Measurements from ENCODE around the gene SOWAHC.
"Not testable (repeated sequence)": the region's sequence is repeated elsewhere in the genome, so short reads cannot be mapped to it uniquely, and the experiment has no call there.

Gene SOWAHC, protein sequence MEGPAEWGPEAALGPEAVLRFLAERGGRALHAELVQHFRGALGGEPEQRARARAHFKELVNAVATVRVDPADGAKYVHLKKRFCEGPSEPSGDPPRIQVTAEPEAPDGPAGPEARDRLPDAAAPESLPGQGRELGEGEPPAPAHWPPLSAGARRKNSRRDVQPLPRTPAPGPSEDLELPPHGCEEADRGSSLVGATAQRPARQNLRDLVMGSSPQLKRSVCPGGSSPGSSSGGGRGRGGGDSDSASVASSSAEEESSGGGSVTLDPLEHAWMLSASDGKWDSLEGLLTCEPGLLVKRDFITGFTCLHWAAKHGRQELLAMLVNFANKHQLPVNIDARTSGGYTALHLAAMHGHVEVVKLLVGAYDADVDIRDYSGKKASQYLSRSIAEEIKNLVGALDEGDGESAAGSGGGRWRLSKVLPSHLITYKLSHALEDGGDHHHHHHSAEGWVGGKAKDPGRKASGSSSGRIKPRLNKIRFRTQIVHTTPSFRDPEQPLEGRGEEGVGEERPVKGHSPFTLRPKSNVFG

DNA sequence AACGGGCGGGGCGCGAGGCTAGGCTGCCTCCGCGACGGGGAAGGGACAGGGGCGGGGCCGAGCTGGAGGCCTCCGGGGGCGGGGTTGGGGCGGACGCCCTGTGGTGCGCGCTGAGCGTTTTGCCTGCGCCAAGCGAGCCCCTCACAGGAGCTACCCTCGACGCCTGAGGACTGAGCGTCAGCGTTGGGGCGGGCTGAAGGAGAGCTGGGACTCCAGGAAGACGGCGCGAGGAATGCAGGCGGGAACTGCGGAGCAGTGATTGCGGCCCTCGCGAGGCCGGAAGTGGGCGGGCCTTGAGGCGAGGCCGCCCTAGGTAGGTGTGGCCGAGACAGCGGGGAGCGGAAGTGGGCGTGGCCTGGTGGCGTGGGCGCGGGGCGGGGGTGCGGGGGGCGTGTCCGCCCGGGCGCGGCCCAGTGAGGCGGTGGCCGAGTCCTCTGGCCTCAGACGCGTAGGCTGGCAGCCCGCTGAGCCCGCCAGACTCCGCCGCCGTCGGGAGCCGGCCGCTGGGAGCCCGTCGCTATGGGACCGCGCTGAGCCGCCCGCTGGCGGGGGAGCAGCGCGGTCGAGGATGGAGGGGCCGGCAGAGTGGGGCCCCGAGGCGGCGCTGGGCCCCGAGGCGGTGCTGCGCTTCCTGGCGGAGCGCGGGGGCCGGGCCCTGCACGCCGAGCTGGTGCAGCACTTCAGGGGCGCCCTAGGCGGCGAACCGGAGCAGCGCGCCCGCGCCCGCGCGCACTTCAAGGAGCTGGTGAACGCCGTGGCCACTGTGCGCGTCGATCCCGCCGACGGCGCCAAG is at the start of gene SOWAHC, which contains the start of gene SEPTIN10:
Gene SOWAHC, plus strand, starts transcription at position 443 of the 793 bp plus-strand sequence. Its CDS starts 126 bp downstream, at position 569.
Gene SEPTIN10, minus strand, starts transcription at position 45 of the 793 bp plus-strand sequence. CDS start 139 bp downstream, outside the sequence.
- peaks cover 6% of the 10 kb centered on the region for H3K36me3 Mint-ChIP-seq (ENCODE audit: low read depth)
- H3K9me3 Mint-ChIP-seq = no peaks in the 10 kb centered on the region
- H3K4me1 Mint-ChIP-seq = peaks cover 15% of the 10 kb centered on the region
- H3K27ac Mint-ChIP-seq = no peak within 1 kb of the TSS
- DNase-seq = peak; percentile 78
- H3K4me3 Mint-ChIP-seq = peak within 1 kb of the TSS; percentile 80
- peak; percentile 81 for ATAC-seq
- peaks cover 77% of the 10 kb centered on the region for H3K27me3 Mint-ChIP-seq

GRCh38 chr2:109575373-109575772 is 38.8 kb upstream of the SOWAHC start:
- DNase-seq = no peak
- no peaks in the 10 kb centered on the region for H3K36me3 Mint-ChIP-seq (ENCODE audit: low read depth)
- H3K4me3 Mint-ChIP-seq = no peak overlapping the region
- no peaks in the 10 kb centered on the region for H3K9me3 Mint-ChIP-seq
- H3K27ac Mint-ChIP-seq = no peak overlapping the region
- no peak for ATAC-seq
- H3K27me3 Mint-ChIP-seq = peaks cover 6% of the 10 kb centered on the region
- no peaks in the 10 kb centered on the region for H3K4me1 Mint-ChIP-seq

- not testable (repeated sequence) for H3K27ac Mint-ChIP-seq; ATAC-seq; DNase-seq; H3K4me3 Mint-ChIP-seq; H3K4me1 Mint-ChIP-seq; H3K36me3 Mint-ChIP-seq (ENCODE audit: low read depth); H3K9me3 Mint-ChIP-seq
- H3K27me3 Mint-ChIP-seq = peaks cover 12% of the 10 kb centered on the region
Observed at GRCh38 chr2:109577630-109578029, 36.5 kb upstream of the SOWAHC start.

- no peaks in the 10 kb centered on the region for H3K4me1 Mint-ChIP-seq
- no peak overlapping the region for H3K4me3 Mint-ChIP-seq
- no peak overlapping the region for H3K27ac Mint-ChIP-seq
- H3K36me3 Mint-ChIP-seq (ENCODE audit: low read depth) = no peaks in the 10 kb centered on the region
- peaks cover 10% of the 10 kb centered on the region for H3K27me3 Mint-ChIP-seq
- ATAC-seq (no peak), DNase-seq (no peak)
- H3K9me3 Mint-ChIP-seq = no peaks in the 10 kb centered on the region
Observed at GRCh38 chr2:109582928-109583895, 31.0 kb upstream of the SOWAHC start.

- Mint-ChIP-seq H3K9me3 (no peaks in the 10 kb centered on the region), H3K4me3 (no peak overlapping the region), H3K36me3 (ENCODE audit: low read depth) (no peaks in the 10 kb centered on the region), H3K27ac (no peak overlapping the region), H3K4me1 (no peaks in the 10 kb centered on the region), H3K27me3 (peaks cover 9% of the 10 kb centered on the region)
- ATAC-seq (no peak), DNase-seq (no peak)
Observed at GRCh38 chr2:109586687-109587086, 27.5 kb upstream of the SOWAHC start.

DNA sequence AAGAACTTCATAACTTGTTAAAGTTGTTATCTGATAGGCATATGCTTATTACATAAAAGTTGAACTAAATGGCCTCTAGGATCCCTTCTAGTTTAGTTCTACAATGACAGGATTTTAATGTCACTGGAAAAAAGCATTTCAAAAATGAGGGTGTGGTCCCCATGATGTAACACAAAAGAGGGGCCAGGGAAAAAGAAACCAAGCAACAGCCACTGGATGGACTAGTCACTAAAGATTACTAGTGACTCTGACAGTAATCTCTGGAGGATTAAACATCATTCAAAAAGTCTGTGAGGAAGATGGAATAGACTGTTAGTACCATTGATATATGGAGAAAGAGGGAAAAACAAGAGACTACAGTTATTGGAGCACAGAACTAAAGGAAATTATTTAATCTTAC is 23.0 kb upstream of the SOWAHC start:
- DNase-seq (no peak), ATAC-seq (no peak)
- H3K27me3 Mint-ChIP-seq = peaks cover 4% of the 10 kb centered on the region
- H3K9me3 Mint-ChIP-seq = no peaks in the 10 kb centered on the region
- H3K27ac Mint-ChIP-seq = no peak overlapping the region
- H3K4me1 Mint-ChIP-seq = no peaks in the 10 kb centered on the region
- no peak overlapping the region for H3K4me3 Mint-ChIP-seq
- H3K36me3 Mint-ChIP-seq (ENCODE audit: low read depth) = no peaks in the 10 kb centered on the region

GRCh38 chr2:109592905-109593304 is 21.3 kb upstream of the SOWAHC start:
- ATAC-seq (no peak), DNase-seq (no peak)
- Mint-ChIP-seq H3K27me3 (peaks cover 4% of the 10 kb centered on the region), H3K36me3 (ENCODE audit: low read depth) (no peaks in the 10 kb centered on the region), H3K4me1 (no peaks in the 10 kb centered on the region), H3K4me3 (no peak overlapping the region), H3K9me3 (no peaks in the 10 kb centered on the region), H3K27ac (no peak overlapping the region)

DNA sequence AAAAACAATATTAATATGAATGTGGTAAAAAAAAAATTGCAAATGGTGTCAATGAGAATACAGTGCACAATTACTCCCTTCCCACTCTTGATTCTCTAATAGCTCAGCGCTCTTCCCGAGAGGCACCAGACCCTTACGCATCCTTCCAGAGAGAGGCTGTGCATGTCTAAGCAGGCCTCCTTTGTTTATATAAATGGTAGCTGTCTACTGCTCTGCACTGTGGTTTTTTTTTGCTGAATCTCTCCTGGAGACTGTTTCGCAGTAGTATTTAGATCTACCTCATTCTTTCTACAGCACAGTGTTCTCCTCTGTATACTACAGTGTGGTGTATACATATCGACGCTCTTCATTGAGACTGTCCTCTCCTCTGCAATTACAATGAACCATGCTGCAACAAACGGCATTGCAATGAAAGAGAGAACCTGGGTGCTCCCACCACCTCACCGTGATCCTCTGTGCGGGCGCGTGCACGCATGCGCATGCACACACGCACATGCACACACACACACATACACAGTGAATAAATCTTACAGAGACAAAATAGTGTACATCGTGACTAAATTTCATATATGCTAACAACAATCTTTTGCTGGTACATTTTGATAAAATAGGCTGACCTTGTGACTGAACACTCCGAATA is 19.8 kb upstream of the SOWAHC start:
- Mint-ChIP-seq H3K27me3 (peaks cover 4% of the 10 kb centered on the region), H3K4me3 (no peak overlapping the region), H3K9me3 (no peaks in the 10 kb centered on the region), H3K36me3 (ENCODE audit: low read depth) (no peaks in the 10 kb centered on the region), H3K4me1 (no peaks in the 10 kb centered on the region), H3K27ac (no peak overlapping the region)
- ATAC-seq (no peak), DNase-seq (no peak)

- no peak overlapping the region for H3K4me3 Mint-ChIP-seq
- no peak overlapping the region for H3K27ac Mint-ChIP-seq
- no peak for ATAC-seq
- no peaks in the 10 kb centered on the region for H3K4me1 Mint-ChIP-seq
- H3K9me3 Mint-ChIP-seq = no peaks in the 10 kb centered on the region
- DNase-seq = no peak
- H3K36me3 Mint-ChIP-seq (ENCODE audit: low read depth) = no peaks in the 10 kb centered on the region
- peaks cover 11% of the 10 kb centered on the region for H3K27me3 Mint-ChIP-seq
Observed at GRCh38 chr2:109595644-109596043, 18.5 kb upstream of the SOWAHC start.

DNA sequence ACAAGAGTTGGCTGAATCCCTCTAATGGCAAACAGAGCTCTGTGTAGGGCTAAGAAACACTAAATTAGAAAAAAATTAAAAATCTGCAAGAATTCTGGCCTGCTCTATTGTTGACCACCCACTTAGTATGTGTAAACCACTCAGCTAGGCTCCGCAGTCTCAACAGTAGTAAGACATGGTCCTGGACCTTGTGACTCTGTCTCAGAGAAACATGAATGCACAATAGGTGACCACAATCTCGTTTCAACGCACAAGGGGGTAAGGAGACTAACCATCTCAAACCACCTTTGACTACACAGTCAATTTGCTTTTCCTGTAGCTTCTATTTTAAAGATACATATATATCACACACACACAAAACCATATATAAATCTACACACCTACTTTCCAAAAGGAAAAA is 16.9 kb upstream of the SOWAHC start:
- DNase-seq (no peak), ATAC-seq (no peak)
- H3K36me3 Mint-ChIP-seq (ENCODE audit: low read depth) = no peaks in the 10 kb centered on the region
- peaks cover 17% of the 10 kb centered on the region for H3K27me3 Mint-ChIP-seq
- no peaks in the 10 kb centered on the region for H3K4me1 Mint-ChIP-seq
- H3K9me3 Mint-ChIP-seq = no peaks in the 10 kb centered on the region
- no peak overlapping the region for H3K27ac Mint-ChIP-seq
- no peak overlapping the region for H3K4me3 Mint-ChIP-seq

GRCh38 chr2:109601783-109602182 is 12.4 kb upstream of the SOWAHC start:
- H3K4me3 Mint-ChIP-seq = no peak overlapping the region
- peaks cover 24% of the 10 kb centered on the region for H3K27me3 Mint-ChIP-seq
- H3K36me3 Mint-ChIP-seq (ENCODE audit: low read depth) = no peaks in the 10 kb centered on the region
- no peaks in the 10 kb centered on the region for H3K4me1 Mint-ChIP-seq
- ATAC-seq = no peak
- H3K27ac Mint-ChIP-seq = no peak overlapping the region
- no peaks in the 10 kb centered on the region for H3K9me3 Mint-ChIP-seq
- no peak for DNase-seq

DNA sequence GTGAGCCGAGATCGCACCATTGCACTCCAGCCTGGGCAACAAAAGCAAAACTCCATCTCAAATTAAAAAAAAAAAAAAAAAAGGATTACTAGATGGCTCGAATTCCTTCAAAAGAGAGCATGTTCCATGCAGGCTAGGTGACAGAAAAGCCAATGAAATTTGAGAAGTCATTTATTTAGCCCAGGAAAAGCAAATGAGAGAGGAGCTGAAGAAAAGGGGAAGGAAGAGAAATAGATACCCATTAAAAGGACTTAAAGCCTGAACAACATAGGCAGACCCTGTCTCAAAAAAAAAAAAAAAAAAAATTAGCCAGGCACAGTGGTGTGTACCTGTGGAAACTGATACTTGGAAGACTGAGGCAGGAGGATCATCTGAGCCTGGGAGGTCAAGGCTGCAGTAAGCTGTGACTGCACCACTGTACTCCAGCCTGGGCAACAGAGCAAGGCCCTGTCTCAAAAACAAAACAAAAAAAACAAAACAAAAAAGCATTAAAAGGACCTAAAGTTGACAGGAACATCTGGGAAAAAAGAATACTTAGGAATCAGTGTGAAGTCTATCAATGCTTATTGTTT is 11.5 kb upstream of the SOWAHC start:
- H3K9me3 Mint-ChIP-seq = no peaks in the 10 kb centered on the region
- H3K4me1 Mint-ChIP-seq = no peaks in the 10 kb centered on the region
- ATAC-seq (no peak), DNase-seq (no peak)
- peaks cover 27% of the 10 kb centered on the region for H3K27me3 Mint-ChIP-seq
- no peaks in the 10 kb centered on the region for H3K36me3 Mint-ChIP-seq (ENCODE audit: low read depth)
- H3K4me3 Mint-ChIP-seq = no peak overlapping the region
- no peak overlapping the region for H3K27ac Mint-ChIP-seq

DNA sequence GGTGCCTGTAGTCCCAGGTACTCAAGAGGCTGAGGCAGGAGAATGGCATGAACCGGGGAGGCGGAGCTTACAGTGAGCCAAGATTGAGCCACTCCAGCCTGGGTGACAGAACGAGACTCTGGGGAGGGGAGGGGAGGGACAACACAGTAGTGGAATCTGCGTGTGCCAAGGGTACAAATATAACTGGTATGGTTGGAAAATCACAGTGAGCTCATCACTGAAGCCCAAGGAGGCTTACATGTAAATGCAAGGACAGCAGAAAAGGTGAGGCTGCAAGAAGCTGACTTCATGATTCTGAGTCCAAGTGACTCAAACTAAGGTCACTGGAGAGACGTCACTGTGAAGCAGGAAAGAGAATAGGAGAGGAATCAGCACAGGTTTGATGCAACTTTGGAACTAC is 9.6 kb upstream of the SOWAHC start:
- Mint-ChIP-seq H3K9me3 (no peaks in the 10 kb centered on the region), H3K4me3 (no peak overlapping the region), H3K4me1 (peaks cover 5% of the 10 kb centered on the region), H3K27ac (no peak overlapping the region), H3K36me3 (ENCODE audit: low read depth) (no peaks in the 10 kb centered on the region), H3K27me3 (peaks cover 43% of the 10 kb centered on the region)
- DNase-seq (no peak), ATAC-seq (no peak)
